Amniotic epithelial cell (primary cell): ENCODE data around the gene ARRDC2.
A peak's percentile ranks its signal among the peaks of the same experiment; 100 is the strongest.
"Not testable (repeated sequence)": the region's sequence is repeated elsewhere in the genome, so short reads cannot be mapped to it uniquely, and the experiment has no call there.

Experiments used
- DNase-seq: peaks from one replicate; pipeline ENCODE4 v3.0.0-alpha.2; 2010; ENCODE audit warnings: low read depth

Gene ARRDC2

DNA sequence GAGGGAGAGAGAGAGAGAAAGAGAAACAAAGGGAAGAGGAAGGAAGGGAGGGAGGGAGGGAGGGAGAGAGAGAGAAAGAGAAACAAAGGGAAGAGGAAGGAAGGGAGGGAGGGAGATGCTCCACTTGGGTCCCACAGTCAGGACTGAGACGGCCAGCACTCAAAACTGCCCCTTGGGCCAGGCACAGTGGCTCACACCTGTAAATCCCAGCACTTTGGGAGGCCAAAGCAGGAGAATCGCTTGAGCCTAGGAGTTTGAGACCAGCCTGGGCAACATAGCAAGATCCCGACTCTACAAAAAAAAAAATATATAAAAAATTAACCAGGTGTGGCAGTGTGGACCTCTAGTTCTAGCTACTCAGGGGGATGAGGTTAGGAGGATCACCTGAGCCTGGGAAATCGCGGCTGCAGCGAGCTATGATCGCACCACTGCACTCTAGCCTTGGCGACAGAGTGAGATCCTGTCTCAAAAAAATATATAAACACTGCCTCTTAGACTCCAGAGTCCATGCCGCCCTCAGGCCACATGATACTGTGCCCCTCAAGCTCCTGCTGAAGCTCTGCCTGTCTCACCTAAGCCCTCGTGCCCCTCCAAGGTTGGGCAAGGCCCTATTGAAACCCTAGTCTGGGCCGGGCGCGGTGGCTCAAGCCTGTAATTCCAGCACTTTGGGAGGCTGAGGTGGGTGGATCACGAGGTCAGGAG, 8.4 kb downstream of the ARRDC2 start:
- DNase-seq = no peak

DNA sequence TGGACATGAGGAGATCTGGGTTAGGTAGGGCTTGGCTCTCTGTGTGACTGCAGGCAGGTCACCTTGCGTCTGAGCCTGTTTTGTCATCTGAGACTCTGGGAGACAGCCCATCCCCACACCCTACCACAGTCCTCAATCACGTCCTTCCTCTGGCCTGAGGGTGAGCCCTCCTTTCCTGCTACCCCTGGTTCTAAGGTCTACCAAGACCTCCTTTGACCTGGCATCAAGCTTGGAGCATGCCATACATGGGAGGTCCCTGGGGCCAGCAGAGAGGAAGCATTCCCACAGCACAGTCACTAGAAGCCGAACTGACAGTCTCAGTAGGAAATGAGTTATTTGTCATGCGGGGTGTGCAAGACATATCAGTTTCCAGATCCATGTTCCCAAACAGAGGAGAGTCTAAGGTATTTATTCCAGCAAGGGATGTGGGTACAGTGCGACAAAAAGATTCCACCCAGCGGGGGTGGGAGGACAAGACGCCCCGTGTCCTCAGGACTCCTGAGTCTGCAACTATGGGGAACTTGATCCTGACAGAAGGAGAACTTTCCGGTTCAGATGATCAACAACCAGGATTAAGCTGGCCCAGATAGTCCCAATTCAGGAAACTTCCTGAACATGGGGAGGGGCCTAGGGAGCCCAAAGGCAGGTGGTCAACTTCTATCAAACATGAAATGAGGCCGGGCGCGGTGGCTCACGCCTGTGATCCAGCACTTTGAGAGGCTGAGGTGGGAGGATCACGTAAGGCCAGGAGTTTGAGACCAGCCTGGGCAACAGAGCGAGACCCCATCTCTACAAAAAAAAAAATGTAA, 9.5 kb downstream of the ARRDC2 start:
- DNase-seq = no peak

GRCh38 chr19:18020212-18021085, 12.5 kb downstream of the ARRDC2 start:
- peak; percentile 30 for DNase-seq

DNA sequence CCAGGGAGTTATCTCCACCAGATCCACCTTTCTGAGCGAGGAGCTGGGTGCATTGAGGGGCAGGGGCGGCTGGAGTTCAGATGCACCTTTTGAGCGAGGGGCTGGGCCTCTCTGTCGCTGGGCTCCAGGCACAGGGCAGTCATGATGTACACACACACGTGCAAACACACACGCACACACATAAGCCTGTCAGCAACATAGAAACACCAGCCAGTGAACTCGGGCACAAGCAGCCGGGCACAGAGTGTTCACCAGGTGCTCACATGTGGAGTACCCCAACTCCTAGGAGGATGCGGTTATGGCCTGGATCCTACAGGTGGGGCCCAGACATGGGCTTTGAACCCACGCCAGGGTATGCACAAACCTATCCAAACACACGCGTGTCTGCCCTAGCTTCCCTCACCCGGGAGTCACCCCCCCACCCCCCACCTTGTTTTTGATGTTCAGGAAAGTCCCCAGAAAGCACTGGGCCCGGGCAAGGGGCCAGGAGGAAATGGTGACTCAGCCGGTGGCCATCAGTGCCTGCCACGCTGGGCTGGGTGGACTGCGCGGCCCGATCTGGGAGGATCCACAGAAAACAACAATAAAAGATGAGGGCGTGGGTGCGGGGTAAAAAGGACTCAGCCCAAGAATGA, 13.3 kb downstream of the ARRDC2 start:
- peak; percentile 85 for DNase-seq

- DNase-seq = no peak
Observed at GRCh38 chr19:18023622-18024251, 15.8 kb downstream of the ARRDC2 start.

- DNase-seq = no peak
Observed at GRCh38 chr19:18027151-18027550, 19.2 kb downstream of the ARRDC2 start.

- DNase-seq = peak; percentile 43
Observed at GRCh38 chr19:18029617-18030338, 21.8 kb downstream of the ARRDC2 start.

GRCh38 chr19:18031401-18031800, 23.4 kb downstream of the ARRDC2 start:
- not testable (repeated sequence) for DNase-seq

DNA sequence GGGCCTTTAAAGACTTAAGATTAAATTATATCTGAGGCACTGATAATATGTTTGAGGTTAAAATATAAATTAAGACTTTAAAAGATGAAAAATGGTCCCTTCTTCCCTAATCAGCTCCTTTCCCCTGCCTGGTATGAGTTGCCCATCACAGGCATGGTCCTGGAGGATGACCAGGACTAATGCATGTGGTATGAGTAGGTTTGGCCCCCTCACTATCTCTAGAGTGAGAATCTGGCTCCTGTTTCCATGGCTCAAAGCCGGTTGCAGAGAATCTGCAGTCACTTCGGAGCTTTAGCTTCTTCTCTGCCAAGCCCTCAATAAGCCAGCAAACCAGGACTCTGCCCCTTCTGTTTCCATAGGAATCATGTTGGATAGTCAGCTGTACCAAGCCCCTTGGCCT, 24.1 kb downstream of the ARRDC2 start:
- not testable (repeated sequence) for DNase-seq

GRCh38 chr19:18041054-18041453, 33.1 kb downstream of the ARRDC2 start:
- DNase-seq = no peak

DNA sequence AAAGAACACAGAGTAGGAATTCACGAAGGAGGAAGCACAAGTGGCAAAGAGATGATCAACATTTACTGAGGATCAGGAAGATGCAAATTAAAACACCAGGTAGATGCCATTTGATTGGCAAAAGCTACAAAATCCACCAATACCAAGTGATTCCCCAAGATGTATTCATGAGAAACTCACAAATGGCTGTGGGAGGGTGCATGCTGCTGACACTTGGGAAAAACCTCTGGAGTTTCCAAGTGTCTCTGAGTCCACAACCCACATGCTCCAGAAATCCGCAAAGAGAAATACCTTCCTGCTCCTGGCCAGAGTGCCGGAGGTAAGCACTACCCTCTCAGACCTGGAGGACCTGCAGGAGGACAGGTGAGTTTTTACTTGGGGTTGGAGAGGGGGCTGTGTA, 35.7 kb downstream of the ARRDC2 start:
- no peak for DNase-seq

GRCh38 chr19:18044825-18045304, 36.9 kb downstream of the ARRDC2 start:
- DNase-seq = peak; percentile 70

DNA sequence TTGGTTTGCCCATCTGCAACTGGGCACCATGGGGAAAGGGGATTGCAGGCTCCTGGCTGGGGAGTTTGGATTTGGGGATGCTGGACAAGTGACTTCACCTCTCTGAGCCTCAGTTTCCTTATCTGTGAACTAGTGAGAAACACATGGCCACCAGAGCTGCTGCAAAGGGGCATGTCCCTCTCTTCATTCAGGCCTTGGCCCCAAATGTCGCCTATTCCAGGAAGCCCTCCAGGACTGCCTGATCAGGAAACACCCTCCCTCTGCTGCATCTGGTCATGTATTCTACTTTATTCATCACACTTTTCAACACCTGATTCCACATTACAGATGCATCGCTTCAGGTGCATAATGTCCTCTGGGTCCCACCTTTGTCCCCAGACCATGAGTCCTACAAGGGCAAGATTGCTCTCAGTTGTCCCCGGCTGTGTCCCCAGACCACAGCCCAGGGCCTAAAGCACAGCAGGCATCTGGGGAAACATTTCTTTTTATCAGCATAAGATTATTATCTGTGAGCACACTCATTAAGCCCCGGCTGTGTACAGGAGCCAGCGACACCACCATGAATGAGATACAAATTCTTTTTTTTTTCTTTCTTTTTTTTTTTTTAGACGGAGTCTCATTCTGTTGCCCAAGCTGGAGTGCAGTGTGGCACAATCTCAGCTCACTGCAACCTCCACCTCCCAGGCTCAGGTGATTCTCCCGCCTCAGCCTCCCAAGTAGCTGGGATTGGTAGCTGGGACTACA, 37.5 kb downstream of the ARRDC2 start:
- DNase-seq = no peak

GRCh38 chr19:18046059-18046718, 38.2 kb downstream of the ARRDC2 start:
- DNase-seq = peak; percentile 53

- DNase-seq = no peak
Observed at GRCh38 chr19:18049385-18049784, 41.4 kb downstream of the ARRDC2 start.

GRCh38 chr19:18051887-18052286, 43.9 kb downstream of the ARRDC2 start:
- no peak for DNase-seq

GRCh38 chr19:18053576-18054219, 45.7 kb downstream of the ARRDC2 start:
- DNase-seq = no peak

- no peak for DNase-seq
Observed at GRCh38 chr19:18055967-18056366, 48.0 kb downstream of the ARRDC2 start.

DNA sequence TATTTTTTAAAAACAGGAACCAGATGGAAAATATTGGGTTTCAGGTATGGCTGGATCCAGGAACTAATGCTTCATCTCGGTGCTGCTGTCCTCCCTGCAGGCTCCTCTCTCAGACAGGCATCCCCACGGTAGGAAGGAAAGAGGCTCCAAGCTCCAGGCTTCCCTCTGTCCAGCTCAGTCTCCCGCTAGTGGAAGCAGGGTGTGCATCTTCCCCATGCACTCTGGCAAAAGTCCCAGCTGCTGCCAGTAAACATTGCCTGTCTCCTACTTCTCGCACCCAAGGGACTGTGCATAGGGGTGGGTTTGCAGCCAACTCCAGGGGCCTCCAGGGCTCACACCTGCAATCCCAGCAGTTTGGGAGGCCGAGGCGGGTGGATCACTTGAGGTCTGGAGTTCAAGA, 49.6 kb downstream of the ARRDC2 start:
- DNase-seq = no peak
